ENCODE results near the gene OSBPL10. TPM values are rescaled to one million over a fixed set of nuclear protein-coding genes. Genes with fewer than 3 reads are reported as not detected.

OSBPL10 gene
- total and polyA plus RNA-seq, 8 donors, result 1.8 to 37.7 (median 5.9) TPM

DNA sequence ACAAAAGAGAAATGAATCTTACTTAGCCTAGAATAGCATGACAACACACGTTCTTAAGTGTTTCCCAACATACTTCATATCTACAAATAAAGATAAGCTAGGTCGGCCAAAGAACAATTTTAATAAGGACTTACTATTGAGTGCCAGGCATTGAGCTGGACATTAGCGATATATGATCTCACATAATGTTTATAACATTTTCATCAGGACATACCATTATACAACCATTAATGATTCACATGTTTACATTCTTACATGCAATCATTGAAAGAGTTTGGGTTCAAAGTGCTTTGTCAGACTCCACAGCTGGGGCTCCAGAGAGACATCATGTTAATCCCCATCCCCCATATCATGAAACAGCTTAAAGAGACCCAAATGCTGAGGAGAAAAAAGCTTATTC, 259.4 kb downstream of the OSBPL10 start:
- DNase-seq, result no peak
- no peak for TF ChIP-seq POLR2AphosphoS5 (IDR thresholded peaks at IDR 0.05)
- no peak for TF ChIP-seq POLR2A (IDR thresholded peaks at IDR 0.05)
- no peak for TF ChIP-seq EP300 (IDR thresholded peaks at IDR 0.05)
- TF ChIP-seq, protein P1, sequence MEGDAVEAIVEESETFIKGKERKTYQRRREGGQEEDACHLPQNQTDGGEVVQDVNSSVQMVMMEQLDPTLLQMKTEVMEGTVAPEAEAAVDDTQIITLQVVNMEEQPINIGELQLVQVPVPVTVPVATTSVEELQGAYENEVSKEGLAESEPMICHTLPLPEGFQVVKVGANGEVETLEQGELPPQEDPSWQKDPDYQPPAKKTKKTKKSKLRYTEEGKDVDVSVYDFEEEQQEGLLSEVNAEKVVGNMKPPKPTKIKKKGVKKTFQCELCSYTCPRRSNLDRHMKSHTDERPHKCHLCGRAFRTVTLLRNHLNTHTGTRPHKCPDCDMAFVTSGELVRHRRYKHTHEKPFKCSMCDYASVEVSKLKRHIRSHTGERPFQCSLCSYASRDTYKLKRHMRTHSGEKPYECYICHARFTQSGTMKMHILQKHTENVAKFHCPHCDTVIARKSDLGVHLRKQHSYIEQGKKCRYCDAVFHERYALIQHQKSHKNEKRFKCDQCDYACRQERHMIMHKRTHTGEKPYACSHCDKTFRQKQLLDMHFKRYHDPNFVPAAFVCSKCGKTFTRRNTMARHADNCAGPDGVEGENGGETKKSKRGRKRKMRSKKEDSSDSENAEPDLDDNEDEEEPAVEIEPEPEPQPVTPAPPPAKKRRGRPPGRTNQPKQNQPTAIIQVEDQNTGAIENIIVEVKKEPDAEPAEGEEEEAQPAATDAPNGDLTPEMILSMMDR (IDR thresholded peaks at IDR 0.05), result no peak
- intact Hi-C loops (cut with DNase I; ENCODE audit: low total_unique reads), result no loop called here
- Histone ChIP-seq H3K4me3 (no peak overlapping the region), H3K36me3 (no peaks in the 10 kb centered on the region), H3K27me3 (no peaks in the 10 kb centered on the region), H3K4me1 (no peaks in the 10 kb centered on the region), H3K9me3 (no peaks in the 10 kb centered on the region), H3K27ac (no peak overlapping the region)
- 43 to 54% (median 50%) methylated on average over 3 of the region's 3 CpGs for WGBS, 5 donors

DNA sequence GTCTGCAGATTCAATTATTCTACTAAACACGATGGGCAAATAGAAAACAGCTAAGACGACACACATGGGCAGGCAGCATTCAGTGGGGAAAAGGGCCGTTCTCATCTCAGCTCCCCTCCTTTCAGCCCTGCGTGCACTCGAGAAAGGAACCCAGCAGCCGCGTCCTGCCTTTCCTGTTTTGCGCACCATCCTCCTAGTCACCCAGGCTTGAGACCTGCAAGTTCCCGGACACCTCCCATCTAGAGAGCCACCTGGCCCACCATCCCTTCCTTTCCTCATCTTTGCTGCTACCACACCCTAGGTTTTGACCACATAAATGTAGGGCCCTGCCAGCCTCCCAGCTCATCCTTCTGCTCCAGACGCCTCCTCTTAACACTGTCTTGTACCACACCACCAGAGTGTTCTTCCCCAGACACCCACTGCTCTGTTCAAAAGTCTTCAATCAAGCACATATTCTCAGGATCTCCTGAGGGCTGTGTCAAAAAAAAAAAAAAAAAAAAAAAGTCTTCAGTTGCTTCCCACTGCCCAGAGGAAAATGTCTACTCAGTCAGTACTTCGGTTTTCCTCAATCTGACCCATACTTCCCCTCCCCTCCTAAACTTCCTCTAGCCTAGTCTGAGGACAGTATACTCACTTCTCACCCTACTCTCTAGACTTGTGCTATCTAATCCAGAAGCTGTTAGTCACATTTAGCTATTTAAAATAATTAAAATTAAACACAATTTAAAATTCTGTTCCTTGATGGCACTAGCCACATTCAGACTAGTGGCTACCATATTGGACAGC, 266.4 kb downstream of the OSBPL10 start:
- H3K36me3 ChIP-seq, result no peaks in the 10 kb centered on the region
- H3K4me3 ChIP-seq, result no peak overlapping the region
- H3K9me3 ChIP-seq, result no peaks in the 10 kb centered on the region
- intact Hi-C loops (cut with DNase I; ENCODE audit: low total_unique reads), result no loop called here
- WGBS, 5 donors, result 82 to 94% (median 85%) methylated on average over 11 of the region's 11 CpGs
- TF ChIP-seq POLR2A (IDR thresholded peaks at IDR 0.05) (no peak), POLR2AphosphoS5 (IDR thresholded peaks at IDR 0.05) (no peak), EP300 (IDR thresholded peaks at IDR 0.05) (no peak)
- TF ChIP-seq, protein P1 (IDR thresholded peaks at IDR 0.05), result no peak
- no peak for DNase-seq
- peaks cover 0 to 6% (median 2%) of the 10 kb centered on the region in 4 donors for H3K4me1 ChIP-seq
- H3K27ac ChIP-seq, result no peak overlapping the region
- H3K27me3 ChIP-seq, result no peaks in the 10 kb centered on the region

DNA sequence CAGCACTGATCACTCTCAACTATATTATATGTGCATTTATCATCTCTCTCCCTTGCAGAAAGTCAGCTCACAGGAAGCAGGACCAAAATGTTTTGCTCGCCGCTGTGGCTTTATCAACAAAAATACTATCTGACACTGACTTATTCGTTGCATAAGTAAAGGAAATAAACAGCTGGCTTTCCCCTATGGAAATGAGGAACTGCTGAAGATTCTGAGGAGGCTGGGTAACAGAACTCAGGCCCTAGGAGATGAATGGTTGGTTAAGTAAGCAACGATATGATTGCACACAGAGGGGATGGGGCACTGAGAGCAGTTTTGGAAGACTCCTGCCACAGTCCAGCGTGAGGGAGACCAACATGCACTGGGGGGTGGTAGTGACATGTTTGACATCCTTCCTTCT, 267.2 kb downstream of the OSBPL10 start:
- intact Hi-C loops (cut with DNase I; ENCODE audit: low total_unique reads), result no loop called here
- H3K36me3 ChIP-seq, result no peaks in the 10 kb centered on the region
- H3K4me3 ChIP-seq, result no peak overlapping the region
- WGBS, 5 donors, result 67 to 82% (median 78%) methylated on average over 5 of the region's 5 CpGs
- DNase-seq, result no peak
- no peaks in the 10 kb centered on the region for H3K27me3 ChIP-seq
- H3K4me1 ChIP-seq, result peaks cover 0 to 8% (median 2%) of the 10 kb centered on the region in 4 donors
- TF ChIP-seq EP300 (IDR thresholded peaks at IDR 0.05) (no peak), POLR2AphosphoS5 (IDR thresholded peaks at IDR 0.05) (no peak), POLR2A (IDR thresholded peaks at IDR 0.05) (no peak)
- TF ChIP-seq, protein P1 (IDR thresholded peaks at IDR 0.05), result no peak
- H3K27ac ChIP-seq, result no peak overlapping the region
- H3K9me3 ChIP-seq, result no peaks in the 10 kb centered on the region

DNA sequence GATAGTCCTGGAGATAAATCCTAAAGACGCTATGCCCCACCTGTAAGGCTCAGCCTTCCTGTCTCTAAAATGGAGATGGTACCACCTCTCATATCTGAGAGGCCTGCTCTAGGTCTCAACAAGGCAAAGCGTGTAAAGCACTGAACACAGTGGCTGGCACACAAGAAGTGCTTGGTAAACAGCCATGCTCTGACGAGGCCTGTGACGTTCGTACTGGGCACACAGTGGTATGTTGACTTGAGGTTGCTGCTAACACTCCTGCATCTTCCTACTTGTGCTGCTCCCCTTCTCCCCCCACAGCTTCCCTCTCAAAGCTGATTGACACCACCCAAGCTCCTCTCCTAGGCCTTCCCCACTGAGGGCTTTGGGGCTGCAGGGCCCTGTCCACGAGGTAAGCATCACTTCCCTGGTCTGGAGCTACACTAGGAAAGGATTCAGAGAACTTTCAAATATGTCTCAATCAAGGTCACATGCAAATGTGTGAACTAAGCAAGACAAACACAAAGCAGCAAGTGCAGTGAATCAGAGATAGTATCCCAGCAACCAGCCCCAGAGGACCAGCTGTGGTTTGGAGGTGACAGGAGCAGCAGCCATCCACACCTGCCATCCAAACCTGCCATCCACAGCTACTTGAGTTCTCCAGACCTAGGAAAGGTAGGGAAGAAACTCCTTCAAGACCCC, 270.8 kb downstream of the OSBPL10 start:
- TF ChIP-seq POLR2AphosphoS5 (IDR thresholded peaks at IDR 0.05) (peak in 1 of 3 donors; percentile 6), POLR2A (IDR thresholded peaks at IDR 0.05) (no peak), EP300 (IDR thresholded peaks at IDR 0.05) (no peak)
- Histone ChIP-seq H3K27me3 (no peaks in the 10 kb centered on the region), H3K4me1 (peaks cover under 1 to 11% (median 4%) of the 10 kb centered on the region in 4 donors), H3K9me3 (no peaks in the 10 kb centered on the region), H3K4me3 (no peak overlapping the region), H3K36me3 (no peaks in the 10 kb centered on the region), H3K27ac (peak overlapping the region in 3 of 5 donors; percentile 40 to 50 (median 40))
- 41 to 83% (median 73%) methylated on average over 6 of the region's 6 CpGs for WGBS, 5 donors
- DNase-seq, result peak; percentile 56 to 70
- intact Hi-C loops (cut with DNase I; ENCODE audit: low total_unique reads), result no loop called here

Data from stomach (tissue), 9 donors.